GM23338 (cell line): ENCODE data around the gene ABO. TPM values are rescaled to one million over a fixed set of nuclear protein-coding genes. Genes with fewer than 3 reads are reported as not detected.
A peak's percentile ranks its signal among the peaks of the same experiment; 100 is the strongest.

Source experiments
- ATAC-seq: fragments of 200-7000 bp; cut with Tn5 transposase; 3 replicates; pipeline ENCODE4 v1.9.1; 2020
- DNase-seq: peaks from one replicate; pipeline ENCODE4 v3.0.0-alpha.2; 2015; ENCODE audit warnings: low spot score
- H2AFZ ChIP-seq: fragments of 200-600 bp; sonication (generic); 2 replicates; pipeline ENCODE4 v1.8.0; 2016; ENCODE audit warnings: antibody characterized with exemption, mild to moderate bottlenecking, moderate library complexity
- H3F3A ChIP-seq: fragments of 200-600 bp; sonication (generic); replicated peaks from 2 replicates; pipeline ENCODE4 v1.8.0; 2017; ENCODE audit warnings: antibody characterized with exemption, mixed run types, low read depth
- H3K27ac ChIP-seq: fragments of 200-600 bp; sonication (generic); 2 replicates; pipeline ENCODE4 v1.6.1; 2016; ENCODE audit warnings: low read depth
- H3K27me3 ChIP-seq: fragments of 200-600 bp; sonication (generic); 2 replicates; pipeline ENCODE4 v1.8.0; 2016; ENCODE audit warnings: mild to moderate bottlenecking, mixed run types, moderate library complexity; ENCODE audit not compliant: insufficient read depth
- H3K36me3 ChIP-seq: fragments of 200-600 bp; sonication (generic); 2 replicates; pipeline ENCODE4 v1.8.0; 2016; ENCODE audit warnings: mild to moderate bottlenecking; ENCODE audit not compliant: insufficient read depth
- H3K4me1 ChIP-seq: fragments of 200-600 bp; sonication (generic); 2 replicates; pipeline ENCODE4 v1.8.0; 2016; ENCODE audit warnings: mild to moderate bottlenecking, moderate library complexity; ENCODE audit not compliant: insufficient read depth
- H3K4me2 ChIP-seq: fragments of 200-600 bp; sonication (generic); 2 replicates; pipeline ENCODE4 v1.7.1; 2017; ENCODE audit warnings: mixed run types
- H3K4me3 ChIP-seq: fragments of 200-600 bp; sonication (generic); 2 replicates; pipeline ENCODE4 v1.6.1; 2016; ENCODE audit warnings: mixed run types
- H3K79me2 ChIP-seq: fragments of 200-600 bp; sonication (generic); replicated peaks from 2 replicates; pipeline ENCODE4 v1.8.0; 2017; ENCODE audit warnings: mild to moderate bottlenecking; ENCODE audit not compliant: insufficient read depth
- H3K9me2 ChIP-seq: fragments of 200-600 bp; sonication (generic); 2 replicates; pipeline ENCODE4 v1.8.0; 2017; ENCODE audit not compliant: insufficient read depth
- H4K20me1 ChIP-seq: fragments of 200-600 bp; sonication (generic); replicated peaks from 2 replicates; pipeline ENCODE4 v1.8.0; 2017; ENCODE audit warnings: mild to moderate bottlenecking; ENCODE audit not compliant: insufficient read depth
- H3K27ac Mint-ChIP-seq: 2 replicates; pipeline ENCODE4 v1.8.0; 2020; ENCODE audit warnings: inconsistent platforms, mild to moderate bottlenecking, moderate library complexity, mixed read lengths
- H3K27me3 Mint-ChIP-seq: 3 replicates; pipeline ENCODE4 v1.8.0; 2022; ENCODE audit warnings: low read depth, mild to moderate bottlenecking, moderate library complexity, mixed read lengths, inconsistent platforms; ENCODE audit not compliant: insufficient read depth, poor library complexity
- H3K36me3 Mint-ChIP-seq: 3 replicates; pipeline ENCODE4 v1.8.0; 2021; ENCODE audit warnings: low read depth, mild to moderate bottlenecking, inconsistent platforms, moderate library complexity, mixed read lengths
- H3K4me1 Mint-ChIP-seq: 3 replicates; pipeline ENCODE4 v1.8.0; 2020; ENCODE audit warnings: mild to moderate bottlenecking, inconsistent platforms, mixed read lengths
- H3K4me3 Mint-ChIP-seq: 3 replicates; pipeline ENCODE4 v1.8.0; 2021; ENCODE audit warnings: moderate library complexity, mild to moderate bottlenecking, inconsistent platforms, mixed read lengths
- H3K9me3 Mint-ChIP-seq: 3 replicates; pipeline ENCODE4 v1.8.0; 2020; ENCODE audit warnings: moderate library complexity, mild to moderate bottlenecking, inconsistent platforms, mixed read lengths
- EZH2 ChIP-seq: fragments of 200-600 bp; sonication (generic); IDR thresholded peaks from one replicate; pipeline ENCODE4 v1.8.0; 2017; ENCODE audit warnings: antibody characterized with exemption, mild to moderate bottlenecking, low read depth; ENCODE audit not compliant: unreplicated experiment
- JUNB ChIP-seq: IDR thresholded peaks from one replicate; pipeline ENCODE4 v1.6.1; 2016; ENCODE audit warnings: antibody characterized with exemption; ENCODE audit not compliant: unreplicated experiment
- REST ChIP-seq: IDR thresholded peaks from one replicate; pipeline ENCODE4 v1.6.1; 2018; ENCODE audit warnings: antibody characterized with exemption; ENCODE audit not compliant: unreplicated experiment
- STAT1 ChIP-seq: IDR thresholded peaks from one replicate; pipeline ENCODE4 v1.6.1; 2016; ENCODE audit warnings: antibody characterized with exemption; ENCODE audit not compliant: unreplicated experiment
- ZNF114 ChIP-seq: fragments of 250-450 bp; sonication (Bioruptor Pico); IDR thresholded peaks from 2 replicates; pipeline ENCODE4 v1.5.0; 2020; ENCODE audit warnings: mild to moderate bottlenecking, moderate library complexity
- ZNF331 ChIP-seq: fragments of 250-450 bp; sonication (Bioruptor Pico); IDR thresholded peaks from 2 replicates; pipeline ENCODE4 v1.5.0; 2020; ENCODE audit warnings: low read depth, mild to moderate bottlenecking, moderate library complexity
- ZNF462 ChIP-seq: fragments of 250-450 bp; sonication (Bioruptor Pico); IDR thresholded peaks from 2 replicates; pipeline ENCODE4 v1.5.0; 2020; ENCODE audit warnings: mild to moderate bottlenecking, moderate library complexity
- polyA plus RNA-seq: library from polyadenylated mRNA; unstranded; fragments of >200 nt; fragmentation: Nextera tagmentation; extraction: Ambion mirVana; gene quantifications from 2 replicates; pipeline ENCODE4 v1.2.1, GENCODE V29; 2016
- total RNA-seq: library from RNA; depleted of rRNA; stranded (reverse); fragments of >200 nt; shearing (Covaris generic); gene quantifications from 2 replicates; pipeline ENCODE4 v1.2.3, GENCODE V29; 2014

Gene ABO
- total and polyA plus RNA-seq, 2 experiments from 2014 or later, result 0.28 to 0.34 TPM

- 0 out of 2 replicates have a peak, but pooled peaks cover 3% of the 10 kb centered on the region for H3F3A ChIP-seq
- peaks cover 75% of the 10 kb centered on the region for H3K27me3 ChIP-seq
- peak overlapping the region; percentile 63 for H3K4me3 ChIP-seq
Measured at GRCh38 chr9:133276001-133276884, 1.2 kb upstream of the ABO start.

More at GRCh38 chr9:133276001-133276884, 1.2 kb upstream of the ABO start:
- H3K27ac ChIP-seq, result no peak overlapping the region
- H2AFZ ChIP-seq, result peak overlapping the region; percentile 88
- DNase-seq (no peak), ATAC-seq (no peak)
- Mint-ChIP-seq H3K27me3 (peaks cover 51% of the 10 kb centered on the region), H3K4me1 (no peaks in the 10 kb centered on the region; the same call in 2 of the 3 replicates), H3K36me3 (peaks cover 6% of the 10 kb centered on the region; the same call in 1 of the 3 replicates), H3K4me3 (peak overlapping the region; percentile 66), H3K9me3 (peaks cover 35% of the 10 kb centered on the region), H3K27ac (no peak overlapping the region)
- no peaks in the 10 kb centered on the region for H3K9me2 ChIP-seq
- H3K36me3 ChIP-seq, result no peaks in the 10 kb centered on the region
- H4K20me1 ChIP-seq, result no peaks in the 10 kb centered on the region
- TF ChIP-seq STAT1, result no peak
- TF ChIP-seq ZNF331 (CRISPR knock-in tag), result no peak
- TF ChIP-seq ZNF114 (CRISPR knock-in tag), result no peak
- TF ChIP-seq JUNB, result no peak
- no peak for TF ChIP-seq REST
- no peak for TF ChIP-seq EZH2
- no peak for TF ChIP-seq ZNF462 (CRISPR knock-in tag)
- H3K79me2 ChIP-seq, result no peaks in the 10 kb centered on the region
- peak overlapping the region; percentile 78 for H3K4me2 ChIP-seq
- no peaks in the 10 kb centered on the region for H3K4me1 ChIP-seq
